GM12891 (cell line): ENCODE data around the gene SPATA20.

Source experiments
- POLR2A ChIP-seq: IDR thresholded peaks from 2 replicates; pipeline ENCODE4 v1.6.1; 2011; ENCODE audit warnings: low read depth, low read length, control low read depth
- POLR2AphosphoS5 ChIP-seq: IDR thresholded peaks from 2 replicates; pipeline ENCODE4 v1.6.1; 2011; ENCODE audit warnings: low read depth, low read length, control low read depth

DNA sequence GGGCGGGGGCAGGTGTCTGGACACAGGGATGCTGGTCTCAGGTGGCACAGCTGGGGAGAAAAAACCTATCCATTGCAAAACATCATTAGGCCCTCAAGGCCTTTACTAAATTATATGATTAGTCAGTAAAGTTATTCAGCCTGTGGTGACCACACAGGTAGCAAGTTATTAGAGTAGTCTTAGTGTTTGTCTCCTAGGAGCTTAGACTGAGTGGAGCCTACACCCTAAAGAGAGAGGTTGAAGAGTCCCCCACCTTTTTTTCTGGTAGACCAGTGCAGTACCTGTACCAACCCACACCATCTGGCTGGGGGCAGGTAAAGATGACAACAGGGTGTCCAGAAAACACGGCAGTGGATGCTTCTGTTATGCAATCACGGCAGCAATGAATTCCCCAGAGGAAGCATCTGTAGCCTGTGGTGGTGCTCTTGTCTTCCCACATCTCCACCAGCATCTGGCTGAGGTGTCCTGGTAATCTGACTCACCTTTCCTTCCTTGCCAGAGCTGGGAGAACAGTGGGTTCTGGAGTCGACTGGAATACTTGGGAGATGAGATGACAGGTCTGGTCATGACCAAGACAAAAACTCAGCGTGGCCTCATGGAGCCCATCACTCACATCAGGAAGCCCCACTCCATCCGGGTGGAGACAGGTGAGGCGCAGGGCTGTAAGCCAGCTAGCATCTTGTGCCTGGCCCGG is 27.7 kb upstream of the SPATA20 start:
- TF ChIP-seq POLR2AphosphoS5 (no peak), POLR2A (no peak)
